NOMO-1 treated with dmso at 0.1 percent for 144 hours (cell line): ENCODE data around the gene NCAN.
"Not testable (repeated sequence)": the region's sequence is repeated elsewhere in the genome, so short reads cannot be mapped to it uniquely, and the experiment has no call there.

Experiments used
- DNase-seq: peaks from one replicate; lab custom pipeline; 2025; ENCODE audit not compliant: unreplicated experiment; lab: John Stamatoyannopoulos, UW

The NCAN gene

GRCh38 chr19:19192910-19193423, 18.8 kb upstream of the NCAN start:
- DNase-seq = no peak

GRCh38 chr19:19193926-19194325, 17.8 kb upstream of the NCAN start:
- no peak for DNase-seq

- DNase-seq = no peak
Measured at GRCh38 chr19:19201697-19202630, 9.8 kb upstream of the NCAN start.

- no peak for DNase-seq
Measured at GRCh38 chr19:19202707-19203011, 9.1 kb upstream of the NCAN start.

- DNase-seq = peak; percentile 89
Measured at GRCh38 chr19:19203012-19203856, 8.5 kb upstream of the NCAN start, which contains the start of gene NR2C2AP. NR2C2AP (minus strand) TSS chr19:19203414; CDS start chr19:19203060, 354 bp downstream.

- no peak for DNase-seq
Measured at GRCh38 chr19:19204181-19204580, 7.6 kb upstream of the NCAN start.

- DNase-seq = no peak
Measured at GRCh38 chr19:19205416-19206410, 6.0 kb upstream of the NCAN start.

- DNase-seq = no peak
Measured at GRCh38 chr19:19206938-19207337, 4.8 kb upstream of the NCAN start.

- DNase-seq = no peak
Measured at GRCh38 chr19:19207637-19208572, 3.9 kb upstream of the NCAN start.

GRCh38 chr19:19209372-19209771, 2.4 kb upstream of the NCAN start:
- no peak for DNase-seq

- no peak for DNase-seq
Measured at GRCh38 chr19:19212916-19213315, 1.2 kb downstream of the NCAN start.

- DNase-seq = no peak
Measured at GRCh38 chr19:19213426-19214158, 1.8 kb downstream of the NCAN start.

GRCh38 chr19:19214159-19214490, 2.4 kb downstream of the NCAN start:
- DNase-seq = no peak

- no peak for DNase-seq
Measured at GRCh38 chr19:19214892-19215291, 3.1 kb downstream of the NCAN start.

GRCh38 chr19:19215792-19216191, 4.0 kb downstream of the NCAN start:
- DNase-seq = no peak

- no peak for DNase-seq
Measured at GRCh38 chr19:19217099-19217498, 5.3 kb downstream of the NCAN start.

- DNase-seq = no peak
Measured at GRCh38 chr19:19218911-19219310, 7.2 kb downstream of the NCAN start.

- not testable (repeated sequence) for DNase-seq
Measured at GRCh38 chr19:19221000-19221399, 9.2 kb downstream of the NCAN start.

- no peak for DNase-seq
Measured at GRCh38 chr19:19223060-19223459, 11.3 kb downstream of the NCAN start.
